ENCODE data around the gene GCNT4.

GCNT4 gene

GRCh38 chr5:75053304-75054133, 1.2 kb upstream of the GCNT4 start:
- peak overlapping the region; percentile 67 for H3K4me3 ChIP-seq (ENCODE audit: low read depth, low read length)
- peaks cover 28% of the 10 kb centered on the region for H3K79me2 ChIP-seq
- H3K9me3 ChIP-seq (ENCODE audit: control insufficient read depth, low read length): no peaks in the 10 kb centered on the region
- peak overlapping the region; percentile 93 for H3K9ac ChIP-seq
- H3K36me3 ChIP-seq (ENCODE audit: control insufficient read depth, insufficient read depth, low read length): no peaks in the 10 kb centered on the region
- H2AFZ ChIP-seq: peak overlapping the region; percentile 95
- peak overlapping the region; percentile 84 for H3K4me2 ChIP-seq (ENCODE audit: low read length)
- TF ChIP-seq CTCF (IDR thresholded peaks at IDR 0.05): peak; percentile 49
- peaks cover 50% of the 10 kb centered on the region for H3K4me1 ChIP-seq
- peak overlapping the region; percentile 98 for H3K27ac ChIP-seq
- H3K27me3 ChIP-seq (ENCODE audit: control insufficient read depth, insufficient read depth, low read length): no peaks in the 10 kb centered on the region

- Histone ChIP-seq H3K27ac (peak overlapping the region; percentile 98), H3K4me3 (ENCODE audit: low read depth, low read length) (peak overlapping the region; percentile 67), H3K36me3 (ENCODE audit: control insufficient read depth, insufficient read depth, low read length) (no peaks in the 10 kb centered on the region), H3K4me1 (peaks cover 44% of the 10 kb centered on the region), H3K79me2 (peaks cover 28% of the 10 kb centered on the region), H3K27me3 (ENCODE audit: control insufficient read depth, insufficient read depth, low read length) (no peaks in the 10 kb centered on the region), H3K9me3 (ENCODE audit: control insufficient read depth, low read length) (no peaks in the 10 kb centered on the region), H3K9ac (peak overlapping the region; percentile 93), H3K4me2 (ENCODE audit: low read length) (peak overlapping the region; percentile 84), H2AFZ (peak overlapping the region; percentile 95)
- TF ChIP-seq CTCF (IDR thresholded peaks at IDR 0.05): no peak
Observed at GRCh38 chr5:75053054-75053303, 621 bp upstream of the GCNT4 start.

- peak overlapping the region; percentile 84 for H3K4me2 ChIP-seq (ENCODE audit: low read length)
- peak overlapping the region; percentile 98 for H3K27ac ChIP-seq
- H3K4me3 ChIP-seq (ENCODE audit: low read depth, low read length): peak overlapping the region; percentile 67
- H3K9ac ChIP-seq: no peak overlapping the region
- H3K36me3 ChIP-seq (ENCODE audit: control insufficient read depth, insufficient read depth, low read length): no peaks in the 10 kb centered on the region
- TF ChIP-seq CTCF (IDR thresholded peaks at IDR 0.05): no peak
- H3K27me3 ChIP-seq (ENCODE audit: control insufficient read depth, insufficient read depth, low read length): no peaks in the 10 kb centered on the region
- H3K4me1 ChIP-seq: peaks cover 28% of the 10 kb centered on the region
- no peaks in the 10 kb centered on the region for H3K9me3 ChIP-seq (ENCODE audit: control insufficient read depth, low read length)
- H3K79me2 ChIP-seq: peaks cover 31% of the 10 kb centered on the region
- H2AFZ ChIP-seq: no peak overlapping the region
Observed at GRCh38 chr5:75051217-75051751, 1.1 kb downstream of the GCNT4 start.

GRCh38 chr5:75050415-75050814, 1.9 kb downstream of the GCNT4 start:
- no peaks in the 10 kb centered on the region for H3K36me3 ChIP-seq (ENCODE audit: control insufficient read depth, insufficient read depth, low read length)
- H3K4me1 ChIP-seq: peaks cover 21% of the 10 kb centered on the region
- H3K79me2 ChIP-seq: peaks cover 31% of the 10 kb centered on the region
- TF ChIP-seq CTCF (IDR thresholded peaks at IDR 0.05): no peak
- no peak overlapping the region for H2AFZ ChIP-seq
- no peaks in the 10 kb centered on the region for H3K9me3 ChIP-seq (ENCODE audit: control insufficient read depth, low read length)
- no peaks in the 10 kb centered on the region for H3K27me3 ChIP-seq (ENCODE audit: control insufficient read depth, insufficient read depth, low read length)
- peak overlapping the region; percentile 98 for H3K27ac ChIP-seq
- no peak overlapping the region for H3K9ac ChIP-seq
- peak overlapping the region; percentile 25 for H3K4me3 ChIP-seq (ENCODE audit: low read depth, low read length)
- peak overlapping the region; percentile 84 for H3K4me2 ChIP-seq (ENCODE audit: low read length)

Data from parathyroid adenoma (tissue), 2 donors.